Tibial nerve (tissue), 4 donors: ENCODE measurements around the gene GALK1. TPM values are rescaled to one million over a fixed set of nuclear protein-coding genes. Genes with fewer than 3 reads are reported as not detected.
"Not testable (repeated sequence)": the region's sequence is repeated elsewhere in the genome, so short reads cannot be mapped to it uniquely, and the experiment has no call there.

Experiments
- DNase-seq, 2 donors: peaks; one replicate each; pipeline ENCODE4 v3.0.0-alpha.2; 2019; ENCODE audit warnings: low spot score in 2 of 2
- H3K27ac ChIP-seq, 4 donors: fragments of 200-600 bp; sonication (generic) in 3 of 4; one replicate each; pipeline ENCODE4 v1.5.1; 2017 to 2019; ENCODE audit warnings: mild to moderate bottlenecking in 1 of 4
- H3K27me3 ChIP-seq, 2 donors: fragments of 200-600 bp; sonication (generic) in 1 of 2; one replicate each; pipeline versions ENCODE4 v1.5.1 to v1.6.0; 2017 to 2019
- H3K36me3 ChIP-seq, 3 donors: fragments of 200-600 bp; sonication (generic); one replicate each; pipeline ENCODE4 v1.5.1; 2018 to 2019
- H3K4me1 ChIP-seq, 4 donors: fragments of 200-600 bp; sonication (generic) in 3 of 4; one replicate each; pipeline ENCODE4 v1.5.1; 2017 to 2019
- H3K4me3 ChIP-seq, 4 donors: fragments of 200-600 bp; sonication (generic) in 3 of 4; one replicate each; pipeline ENCODE4 v1.5.1; 2017 to 2019; ENCODE audit warnings: mild to moderate bottlenecking in 1 of 4, moderate library complexity in 1 of 4
- H3K9me3 ChIP-seq, 4 donors: fragments of 200-600 bp; sonication (generic) in 3 of 4; one replicate each; pipeline ENCODE4 v1.5.1; 2017 to 2019
- EP300 ChIP-seq, 2 donors: sonication (generic); formaldehyde crosslinking; IDR thresholded peaks; one replicate each; pipeline ENCODE4 v1.6.1; 2017; ENCODE audit warnings: antibody characterized with exemption in 2 of 2, mild to moderate bottlenecking in 1 of 2
- POLR2A ChIP-seq, 2 donors: fragments of 450-650 bp; IDR thresholded peaks; one replicate each; pipeline ENCODE4 v1.6.1; 2017; ENCODE audit warnings: antibody characterized with exemption in 2 of 2, mild to moderate bottlenecking in 2 of 2, moderate library complexity in 2 of 2
- WGBS, 2 donors: methylation state at CpG; one replicate each; pipeline ENCODE4 v1.1.5; 2018; 5-methylcytosine and 5-hydroxymethylcytosine counted together
- total RNA-seq, 4 donors: library from RNA; depleted of rRNA; stranded (reverse); fragments of >200 nt; gene quantifications; one replicate each; pipeline ENCODE4 v1.1.0, GENCODE V29; 2016
- TF ChIP-seq, protein P1 (sequence below), 5 experiments: fragments of 200-600 bp in 3 of 5; fragments of 450-650 bp in 2 of 5; sonication (generic) in 3 of 5; IDR thresholded peaks; one replicate each; pipeline ENCODE4 v1.5.1; 2016 to 2019; ENCODE audit warnings: antibody characterized with exemption in 5 of 5, mild to moderate bottlenecking in 3 of 5, moderate library complexity in 2 of 5

The GALK1 gene
- total RNA-seq, 4 donors from 2014 or later = 54.5 to 57.5 (median 55.6) TPM

- 83 to 94% methylated on average over 3 of the region's 3 CpGs for WGBS, 2 donors
- no peak for TF ChIP-seq EP300 (IDR thresholded peaks at IDR 0.05)
- no peak for TF ChIP-seq POLR2A (IDR thresholded peaks at IDR 0.05)
- TF ChIP-seq, protein P1, sequence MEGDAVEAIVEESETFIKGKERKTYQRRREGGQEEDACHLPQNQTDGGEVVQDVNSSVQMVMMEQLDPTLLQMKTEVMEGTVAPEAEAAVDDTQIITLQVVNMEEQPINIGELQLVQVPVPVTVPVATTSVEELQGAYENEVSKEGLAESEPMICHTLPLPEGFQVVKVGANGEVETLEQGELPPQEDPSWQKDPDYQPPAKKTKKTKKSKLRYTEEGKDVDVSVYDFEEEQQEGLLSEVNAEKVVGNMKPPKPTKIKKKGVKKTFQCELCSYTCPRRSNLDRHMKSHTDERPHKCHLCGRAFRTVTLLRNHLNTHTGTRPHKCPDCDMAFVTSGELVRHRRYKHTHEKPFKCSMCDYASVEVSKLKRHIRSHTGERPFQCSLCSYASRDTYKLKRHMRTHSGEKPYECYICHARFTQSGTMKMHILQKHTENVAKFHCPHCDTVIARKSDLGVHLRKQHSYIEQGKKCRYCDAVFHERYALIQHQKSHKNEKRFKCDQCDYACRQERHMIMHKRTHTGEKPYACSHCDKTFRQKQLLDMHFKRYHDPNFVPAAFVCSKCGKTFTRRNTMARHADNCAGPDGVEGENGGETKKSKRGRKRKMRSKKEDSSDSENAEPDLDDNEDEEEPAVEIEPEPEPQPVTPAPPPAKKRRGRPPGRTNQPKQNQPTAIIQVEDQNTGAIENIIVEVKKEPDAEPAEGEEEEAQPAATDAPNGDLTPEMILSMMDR (IDR thresholded peaks at IDR 0.05) = no peak
- no peak for DNase-seq
Observed at GRCh38 chr17:75763269-75763607, 1.8 kb downstream of the GALK1 start.

GRCh38 chr17:75762513-75763268, 2.3 kb downstream of the GALK1 start:
- H3K9me3 ChIP-seq = no peaks in the 10 kb centered on the region
- WGBS, 2 donors = 90 to 92% methylated on average over 27 of the region's 27 CpGs

More at GRCh38 chr17:75763269-75763607, 1.8 kb downstream of the GALK1 start:
- Histone ChIP-seq H3K36me3 (peaks cover 0 to 42% (median 2%) of the 10 kb centered on the region in 3 donors), H3K4me1 (peaks cover 0 to 32% (median 16%) of the 10 kb centered on the region in 4 donors), H3K9me3 (no peaks in the 10 kb centered on the region), H3K27ac (peak overlapping the region in 2 of 4 donors; percentile 94 to 95), H3K4me3 (no peak overlapping the region), H3K27me3 (no peaks in the 10 kb centered on the region)

GRCh38 chr17:75759978-75760640, 4.9 kb downstream of the GALK1 start:
- DNase-seq, H3K27ac ChIP-seq, H3K27me3 ChIP-seq, H3K9me3 ChIP-seq, H3K4me3 ChIP-seq: not testable (repeated sequence)
- H3K4me1 ChIP-seq = peaks cover 0 to 37% (median 16%) of the 10 kb centered on the region in 4 donors
- peaks cover 0 to 73% (median 10%) of the 10 kb centered on the region in 3 donors for H3K36me3 ChIP-seq
- WGBS, 2 donors = 91 to 93% methylated on average over 6 of the region's 6 CpGs

More at GRCh38 chr17:75762513-75763268, 2.3 kb downstream of the GALK1 start:
- TF ChIP-seq POLR2A (IDR thresholded peaks at IDR 0.05) (no peak), EP300 (IDR thresholded peaks at IDR 0.05) (no peak)
- TF ChIP-seq, protein P1 (IDR thresholded peaks at IDR 0.05) = no peak
- Histone ChIP-seq H3K27ac (peak overlapping the region in 1 of 4 donors; percentile 29), H3K36me3 (peaks cover 0 to 47% (median 7%) of the 10 kb centered on the region in 3 donors), H3K27me3 (no peaks in the 10 kb centered on the region), H3K4me1 (peaks cover 0 to 32% (median 16%) of the 10 kb centered on the region in 4 donors), H3K4me3 (no peak overlapping the region)
- no peak for DNase-seq

DNA sequence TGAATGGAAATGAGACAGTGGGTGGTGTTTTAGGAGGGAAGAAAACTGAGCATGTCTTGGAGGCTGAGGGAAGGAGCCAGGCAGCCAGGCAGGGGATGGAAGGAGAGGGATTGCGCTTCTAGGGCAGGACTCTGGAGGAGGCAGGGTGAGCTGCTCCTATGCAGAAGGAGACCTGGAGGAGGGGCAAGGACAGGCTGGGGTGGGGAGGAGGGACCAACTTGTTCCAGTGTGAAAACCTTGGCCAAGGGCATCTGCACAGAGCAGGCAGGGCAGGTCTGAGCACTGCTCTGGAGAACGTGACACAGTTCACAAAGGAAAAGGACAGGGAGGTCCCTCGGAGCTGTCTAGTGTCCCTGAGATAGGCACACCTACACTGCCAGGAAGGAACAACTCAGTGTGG, 5.5 kb downstream of the GALK1 start:
- Histone ChIP-seq H3K27me3 (no peaks in the 10 kb centered on the region), H3K27ac (no peak overlapping the region), H3K9me3 (no peaks in the 10 kb centered on the region), H3K4me1 (peaks cover 0 to 41% (median 17%) of the 10 kb centered on the region in 4 donors), H3K4me3 (no peak overlapping the region), H3K36me3 (peaks cover 0 to 79% (median 10%) of the 10 kb centered on the region in 3 donors)
- 65 to 73% methylated on average over 3 of the region's 3 CpGs for WGBS, 2 donors
- no peak for TF ChIP-seq EP300 (IDR thresholded peaks at IDR 0.05)
- no peak for TF ChIP-seq POLR2A (IDR thresholded peaks at IDR 0.05)
- TF ChIP-seq, protein P1 (IDR thresholded peaks at IDR 0.05) = no peak
- no peak for DNase-seq

GRCh38 chr17:75758131-75758905, 6.7 kb downstream of the GALK1 start:
- WGBS, 2 donors = 47 to 83% methylated on average over 6 to 33 of the region's 41 CpGs
- H3K4me3 ChIP-seq = no peak overlapping the region
- TF ChIP-seq EP300 (IDR thresholded peaks at IDR 0.05) (no peak), POLR2A (IDR thresholded peaks at IDR 0.05) (no peak)
- TF ChIP-seq, protein P1 (IDR thresholded peaks at IDR 0.05) = peak in 1 of 5 experiments; percentile 10
- H3K9me3 ChIP-seq = no peaks in the 10 kb centered on the region
- H3K27me3 ChIP-seq = no peaks in the 10 kb centered on the region
- H3K27ac ChIP-seq = no peak overlapping the region
- peaks cover 0 to 40% (median 12%) of the 10 kb centered on the region in 4 donors for H3K4me1 ChIP-seq
- H3K36me3 ChIP-seq = peaks cover 0 to 89% (median 10%) of the 10 kb centered on the region in 3 donors
- no peak for DNase-seq
